AG04450 (cell line): ENCODE measurements around the gene SIPA1L3. TPM values are rescaled to one million over a fixed set of nuclear protein-coding genes. Genes with fewer than 3 reads are reported as not detected.
A peak's percentile ranks its signal among the peaks of the same experiment; 100 is the strongest.

Source experiments
- CTCF ChIA-PET: fragments of 300-600, 350-600 bp; formaldehyde crosslinking; extraction: SDS; loops from one replicate; lab custom pipeline; 2022; ENCODE audit warnings: antibody characterized with exemption, inconsistent platforms; lab: Charles Lee
- POLR2A ChIA-PET: fragments of 350-600 bp; formaldehyde crosslinking; extraction: SDS; loops from one replicate; lab custom pipeline; 2021; ENCODE audit warnings: antibody characterized with exemption, inconsistent platforms; lab: Yijun Ruan, JAX
- DNase-seq: peaks from one replicate; pipeline ENCODE4 v3.0.0-alpha.2; 2011; ENCODE audit warnings: low read depth, low spot score
- H3K27ac ChIP-seq: one replicate; pipeline ENCODE4 v1.5.1; 2012; ENCODE audit warnings: low read depth, low read length, control low read depth
- H3K27me3 ChIP-seq: one replicate; pipeline ENCODE4 v1.6.0; 2012; ENCODE audit warnings: low read length; ENCODE audit not compliant: control insufficient read depth, insufficient read depth
- H3K4me3 ChIP-seq: 2 replicates; pipeline ENCODE4 v1.5.1; 2011; ENCODE audit warnings: mild to moderate bottlenecking, low read depth, low read length, control low read depth
- H3K9me3 ChIP-seq: 2 replicates; pipeline ENCODE4 v1.5.1; 2012; ENCODE audit warnings: low read length; ENCODE audit not compliant: control insufficient read depth, insufficient read depth
- CTCF ChIP-seq: IDR thresholded peaks from 2 replicates; pipeline ENCODE4 v1.5.1; 2011; ENCODE audit warnings: low read depth, low read length, control low read depth, inconsistent platforms
- polyA plus RNA-seq: library from polyadenylated mRNA; depleted of rRNA; stranded (reverse); fragments of >200 nt; gene quantifications from 2 replicates; pipeline ENCODE4 v1.2.3, GENCODE V29; 2011

SIPA1L3 gene
- polyA plus RNA-seq, 1 experiment: 4.9 TPM

- Histone ChIP-seq H3K27me3 (no peaks in the 10 kb centered on the region), H3K27ac (no peak overlapping the region), H3K4me3 (no peak overlapping the region), H3K9me3 (no peaks in the 10 kb centered on the region; the same call in none of the 2 replicates)
- no peak for TF ChIP-seq CTCF
- ChIA-PET POLR2A (interaction anchor here (0.5 to 0.8 kb wide), 2 partner anchors 34 to 120 kb away, joined by 3 to 6 read pairs; no protein-coding TSS in a partner anchor), CTCF (interaction anchor here (0.8 to 1.2 kb wide), 2 partner anchors 58 to 134 kb away, joined by 3 read pairs; no protein-coding TSS in a partner anchor)
- DNase-seq: no peak
These were observed 130.0 kb downstream of the SIPA1L3 start for GRCh38 chr19:38036707-38037611.

DNA sequence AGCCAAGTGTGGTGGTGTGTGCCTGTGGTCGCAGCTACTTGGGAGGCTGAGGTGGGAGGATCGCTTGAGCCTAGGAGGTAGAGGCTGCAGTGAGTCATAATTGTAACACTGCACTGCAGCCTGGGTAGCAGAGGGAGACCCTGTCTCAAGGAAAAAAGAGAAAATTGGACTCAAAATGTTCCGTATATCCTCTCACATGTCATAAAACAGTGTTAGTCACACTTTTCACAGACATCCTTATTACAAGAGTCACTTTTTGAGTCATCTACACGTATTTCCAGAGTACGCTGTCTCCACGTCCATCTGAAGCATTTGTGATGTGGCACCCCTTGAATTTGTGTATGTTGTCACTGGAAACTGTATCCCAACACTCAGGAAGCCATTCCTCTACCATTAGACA is 133.0 kb downstream of the SIPA1L3 start:
- POLR2A ChIA-PET: interaction anchor here (1.3 kb wide), 1 partner anchor 36 kb away, joined by 3 read pairs; no protein-coding TSS in a partner anchor
- DNase-seq: peak; percentile 55
- TF ChIP-seq CTCF: no peak
- no peak overlapping the region for H3K4me3 ChIP-seq
- H3K27me3 ChIP-seq: no peaks in the 10 kb centered on the region
- CTCF ChIA-PET: no interaction called here
- H3K27ac ChIP-seq: peak overlapping the region; percentile 65
- H3K9me3 ChIP-seq: no peaks in the 10 kb centered on the region; the same call in none of the 2 replicates

GRCh38 chr19:38042132-38042531 is 135.1 kb downstream of the SIPA1L3 start:
- no peak overlapping the region for H3K4me3 ChIP-seq
- no peaks in the 10 kb centered on the region for H3K27me3 ChIP-seq
- H3K27ac ChIP-seq: no peak overlapping the region
- no peak for DNase-seq
- POLR2A ChIA-PET: no interaction called here
- no peak for TF ChIP-seq CTCF
- CTCF ChIA-PET: interaction anchor here (0.6 to 1.3 kb wide), 4 partner anchors 53 to 1414 kb away, joined by 4 to 7 read pairs (median 5); no protein-coding TSS in a partner anchor
- no peaks in the 10 kb centered on the region; the same call in none of the 2 replicates for H3K9me3 ChIP-seq

DNA sequence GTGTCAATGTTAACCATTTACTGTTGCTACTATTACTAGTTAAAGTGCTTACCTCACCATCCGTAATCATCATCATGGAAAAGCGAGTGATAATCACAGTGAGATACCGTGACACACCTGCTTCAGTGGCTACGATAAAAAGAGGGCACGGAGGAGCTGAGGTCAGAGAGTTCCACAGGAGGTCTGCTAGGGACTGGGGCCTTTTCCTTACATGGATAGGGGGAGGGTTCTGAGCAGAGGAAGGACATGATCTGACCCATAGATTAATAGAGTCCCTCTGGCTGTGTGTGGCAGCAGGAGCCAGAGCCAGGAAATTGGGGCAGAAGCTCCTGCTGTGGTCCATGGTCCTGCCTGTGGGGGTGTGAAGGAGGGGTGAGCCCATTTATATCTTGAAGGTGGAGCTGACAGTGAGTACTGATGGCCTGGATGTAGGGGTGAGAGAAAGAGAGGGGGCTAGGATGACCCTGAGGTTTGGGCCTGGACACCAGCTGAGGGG is 136.7 kb downstream of the SIPA1L3 start:
- Histone ChIP-seq H3K27me3 (no peaks in the 10 kb centered on the region), H3K9me3 (no peaks in the 10 kb centered on the region; the same call in none of the 2 replicates), H3K27ac (peak overlapping the region; percentile 21), H3K4me3 (no peak overlapping the region)
- ChIA-PET CTCF (interaction anchor here (1.0 kb wide), 1 partner anchor 137 kb away, joined by 4 read pairs; the partner anchor contains the start of genes SIPA1L3 and WDR87), POLR2A (no interaction called here)
- DNase-seq: no peak
- no peak for TF ChIP-seq CTCF
